Mesothelial cell of epicardium (in vitro differentiated cells): ENCODE measurements around the gene MYEOV. TPM values are rescaled to one million over a fixed set of nuclear protein-coding genes. Genes with fewer than 3 reads are reported as not detected.

ENCODE experiments used
- DNase-seq, 2 experiments: peaks; one replicate each; pipeline ENCODE4 v3.0.0; 2021; ENCODE audit warnings: low spot score in 2 of 2; ENCODE audit not compliant: unreplicated experiment in 2 of 2
- H3K27ac Mint-ChIP-seq: 2 replicates; pipeline ENCODE4 v1.8.0; 2021; ENCODE audit warnings: mixed read lengths
- H3K27me3 Mint-ChIP-seq: 2 replicates; pipeline ENCODE4 v1.8.0; 2021; ENCODE audit warnings: low read depth, mixed read lengths
- H3K36me3 Mint-ChIP-seq: 2 replicates; pipeline ENCODE4 v1.8.0; 2021; ENCODE audit warnings: mixed read lengths
- H3K4me1 Mint-ChIP-seq: 2 replicates; pipeline ENCODE4 v1.8.0; 2021; ENCODE audit warnings: mixed read lengths
- H3K4me3 Mint-ChIP-seq: 2 replicates; pipeline ENCODE4 v1.8.0; 2021; ENCODE audit warnings: mild to moderate bottlenecking, moderate library complexity, mixed read lengths
- H3K9me3 Mint-ChIP-seq: 2 replicates; pipeline ENCODE4 v1.8.0; 2021; ENCODE audit warnings: mixed read lengths
- CTCF ChIP-seq: fragments of 200-600 bp; sonication (generic); IDR thresholded peaks from one replicate; pipeline ENCODE4 v1.5.0; 2021; ENCODE audit warnings: antibody characterized with exemption; ENCODE audit not compliant: unreplicated experiment
- total RNA-seq: library from RNA; stranded (reverse); gene quantifications from 3 replicates; pipeline ENCODE4 v1.2.1, GENCODE V29; 2021

MYEOV gene
- total RNA-seq, 1 donor from 2014 or later = 2.6 TPM

GRCh38 chr11:69343401-69344321, 49.7 kb downstream of the MYEOV start:
- H3K36me3 Mint-ChIP-seq = no peaks in the 10 kb centered on the region
- H3K27ac Mint-ChIP-seq = no peak overlapping the region
- no peaks in the 10 kb centered on the region for H3K4me1 Mint-ChIP-seq
- peaks cover 5% of the 10 kb centered on the region for H3K9me3 Mint-ChIP-seq
- no peak for TF ChIP-seq CTCF
- no peak for DNase-seq
- H3K27me3 Mint-ChIP-seq = no peaks in the 10 kb centered on the region
- H3K4me3 Mint-ChIP-seq = no peak overlapping the region

- Mint-ChIP-seq H3K36me3 (no peaks in the 10 kb centered on the region), H3K9me3 (peaks cover 3% of the 10 kb centered on the region), H3K27me3 (no peaks in the 10 kb centered on the region), H3K4me1 (no peaks in the 10 kb centered on the region), H3K27ac (no peak overlapping the region), H3K4me3 (no peak overlapping the region)
- DNase-seq = no peak
- no peak for TF ChIP-seq CTCF
Measured at GRCh38 chr11:69344570-69345145, 50.7 kb downstream of the MYEOV start.

Other genes with a start within 250 kb of the MYEOV start
- gene TPCN2, start 245.2 kb upstream of the MYEOV start, total RNA-seq = 20.5 to 23.7 TPM (median 22.1 TPM) in 3 replicates
- 1.9 to 2.5 TPM (median 2.1 TPM) in 3 replicates for gene SMIM38, start 138.2 kb upstream of the MYEOV start, total RNA-seq
- not detected in 3 replicates for gene LINC01488, start 187.5 kb downstream of the MYEOV start, total RNA-seq